BLaER1 treated with 17β-estradiol and CSF1 and Interleukin-3, amounts not matched to agents 10 nM and 100 nM (cell line): ENCODE data around the gene WNT8B.
A peak's percentile ranks its signal among the peaks of the same experiment; 100 is the strongest.

Experiments
- H3K27ac ChIP-seq, 11 experiments: shearing (Covaris generic); formaldehyde crosslinking; 2 replicates each; pipeline ENCODE4 v1.8.1; 2022
- H3K27me3 ChIP-seq, 11 experiments: shearing (Covaris generic); formaldehyde crosslinking; 2 replicates each; pipeline ENCODE4 v1.8.1; 2022
- H3K36me3 ChIP-seq, 11 experiments: shearing (Covaris generic); formaldehyde crosslinking; 2 replicates each; pipeline ENCODE4 v1.8.1; 2022
- H3K4me1 ChIP-seq, 10 experiments: shearing (Covaris generic); formaldehyde crosslinking; 2 replicates each; pipeline ENCODE4 v1.8.1; 2022
- H3K4me2 ChIP-seq, 11 experiments: shearing (Covaris generic); formaldehyde crosslinking; 2 replicates each; pipeline ENCODE4 v1.8.1; 2022
- H3K4me3 ChIP-seq, 10 experiments: shearing (Covaris generic); formaldehyde crosslinking; 2 replicates each; pipeline ENCODE4 v1.8.1; 2022
- H3K9ac ChIP-seq, 11 experiments: shearing (Covaris generic); formaldehyde crosslinking; 2 replicates each; pipeline ENCODE4 v1.8.1; 2022
- H3K9me3 ChIP-seq, 11 experiments: shearing (Covaris generic); formaldehyde crosslinking; replicated peaks in 1 of 11; 2 replicates each; pipeline ENCODE4 v1.8.1; 2022
- H4K20me1 ChIP-seq, 11 experiments: shearing (Covaris generic); formaldehyde crosslinking; 2 replicates each; pipeline ENCODE4 v1.8.1; 2022
- Cebpa-rat ChIP-seq, 11 experiments: shearing (Covaris generic); IDR thresholded peaks; 2 replicates each; pipeline ENCODE4 v1.8.1; 2022

WNT8B gene

GRCh38 chr10:100447663-100448062 is 15.1 kb upstream of the WNT8B start:
- Histone ChIP-seq H4K20me1 (no peaks in the 10 kb centered on the region), H3K27me3 (no peaks in the 10 kb centered on the region), H3K4me3 (no peak overlapping the region), H3K4me1 (peaks cover 0 to 22% (median 0%) of the 10 kb centered on the region in 10 experiments; a peak in 6 of 20 replicates), H3K27ac (no peak overlapping the region), H3K4me2 (no peak overlapping the region), H3K9ac (no peak overlapping the region), H3K36me3 (no peaks in the 10 kb centered on the region), H3K9me3 (peaks cover 0 to 12% (median 4%) of the 10 kb centered on the region in 11 experiments; a peak in 10 of 22 replicates)
- no peak for TF ChIP-seq Cebpa-rat (IDR thresholded peaks at IDR 0.05)

- Histone ChIP-seq H3K27ac (peak overlapping the region in 3 of 11 experiments; percentile 40 to 52 (median 49); a peak in 6 of 22 replicates), H3K9me3 (peaks cover 0 to 12% (median 4%) of the 10 kb centered on the region in 11 experiments; a peak in 10 of 22 replicates), H3K36me3 (no peaks in the 10 kb centered on the region), H3K4me3 (no peak overlapping the region; a peak in 1 of 20 replicates), H3K9ac (0 out of 22 replicates have a peak overlapping the region, but pooled peaks of 1 of the 11 experiments have one; percentile 54), H4K20me1 (no peaks in the 10 kb centered on the region), H3K4me1 (peaks cover 0 to 22% (median 0%) of the 10 kb centered on the region in 10 experiments; a peak in 6 of 20 replicates), H3K27me3 (no peaks in the 10 kb centered on the region), H3K4me2 (peak overlapping the region in 3 of 11 experiments; percentile 46 to 82 (median 62); a peak in 6 of 22 replicates)
- no peak for TF ChIP-seq Cebpa-rat (IDR thresholded peaks at IDR 0.05)
Observed at GRCh38 chr10:100448951-100449350, 13.9 kb upstream of the WNT8B start.

GRCh38 chr10:100468322-100468721 is 5.5 kb downstream of the WNT8B start:
- Histone ChIP-seq H3K4me2 (no peak overlapping the region), H3K27ac (no peak overlapping the region), H4K20me1 (no peaks in the 10 kb centered on the region), H3K27me3 (no peaks in the 10 kb centered on the region), H3K9me3 (no peaks in the 10 kb centered on the region), H3K9ac (no peak overlapping the region), H3K36me3 (no peaks in the 10 kb centered on the region), H3K4me3 (no peak overlapping the region), H3K4me1 (no peaks in the 10 kb centered on the region; a peak in 1 of 20 replicates)
- no peak for TF ChIP-seq Cebpa-rat (IDR thresholded peaks at IDR 0.05)

- Histone ChIP-seq H3K4me3 (no peak overlapping the region), H3K9ac (no peak overlapping the region), H3K4me1 (no peaks in the 10 kb centered on the region; a peak in 1 of 20 replicates), H4K20me1 (no peaks in the 10 kb centered on the region), H3K36me3 (no peaks in the 10 kb centered on the region), H3K4me2 (no peak overlapping the region), H3K27me3 (no peaks in the 10 kb centered on the region), H3K27ac (no peak overlapping the region), H3K9me3 (no peaks in the 10 kb centered on the region)
- TF ChIP-seq Cebpa-rat (IDR thresholded peaks at IDR 0.05): no peak
Observed at GRCh38 chr10:100468978-100469377, 6.2 kb downstream of the WNT8B start.

- H3K27ac ChIP-seq: no peak overlapping the region
- no peak overlapping the region for H3K4me3 ChIP-seq
- no peaks in the 10 kb centered on the region for H3K9me3 ChIP-seq
- no peak for TF ChIP-seq Cebpa-rat (IDR thresholded peaks at IDR 0.05)
- no peaks in the 10 kb centered on the region for H3K27me3 ChIP-seq
- H3K36me3 ChIP-seq: no peaks in the 10 kb centered on the region
- no peak overlapping the region for H3K4me2 ChIP-seq
- H3K9ac ChIP-seq: no peak overlapping the region
- no peaks in the 10 kb centered on the region; a peak in 1 of 20 replicates for H3K4me1 ChIP-seq
- no peaks in the 10 kb centered on the region for H4K20me1 ChIP-seq
Observed at GRCh38 chr10:100469756-100470155, 6.9 kb downstream of the WNT8B start.

GRCh38 chr10:100470367-100470766 is 7.6 kb downstream of the WNT8B start:
- Histone ChIP-seq H3K4me2 (no peak overlapping the region), H3K9ac (no peak overlapping the region), H4K20me1 (no peaks in the 10 kb centered on the region), H3K27me3 (no peaks in the 10 kb centered on the region), H3K4me1 (no peaks in the 10 kb centered on the region; a peak in 1 of 20 replicates), H3K4me3 (no peak overlapping the region), H3K27ac (no peak overlapping the region), H3K9me3 (no peaks in the 10 kb centered on the region), H3K36me3 (no peaks in the 10 kb centered on the region)
- no peak for TF ChIP-seq Cebpa-rat (IDR thresholded peaks at IDR 0.05)

- Histone ChIP-seq H4K20me1 (peaks cover 0 to 14% (median 12%) of the 10 kb centered on the region in 11 experiments; a peak in 9 of 22 replicates), H3K9me3 (no peaks in the 10 kb centered on the region; a peak in 1 of 22 replicates), H3K4me3 (no peak overlapping the region), H3K36me3 (0 out of 22 replicates have a peak, but pooled peaks cover 0 to under 1% (median 0%) of the 10 kb centered on the region in 11 experiments), H3K4me2 (no peak overlapping the region), H3K4me1 (peaks cover 10 to 14% (median 12%) of the 10 kb centered on the region in 10 experiments; a peak in 17 of 20 replicates), H3K27me3 (peaks cover 14 to 40% (median 29%) of the 10 kb centered on the region in 11 experiments), H3K27ac (no peak overlapping the region), H3K9ac (no peak overlapping the region)
- TF ChIP-seq Cebpa-rat (IDR thresholded peaks at IDR 0.05): no peak
Observed at GRCh38 chr10:100477970-100478369, 15.2 kb downstream of the WNT8B start.

- no peaks in the 10 kb centered on the region; a peak in 1 of 22 replicates for H3K9me3 ChIP-seq
- H3K36me3 ChIP-seq: peaks cover 0 to 7% (median under 1%) of the 10 kb centered on the region in 11 experiments; a peak in 5 of 22 replicates
- H3K4me2 ChIP-seq: no peak overlapping the region
- no peak overlapping the region for H3K4me3 ChIP-seq
- TF ChIP-seq Cebpa-rat (IDR thresholded peaks at IDR 0.05): no peak
- peaks cover 10 to 16% (median 13%) of the 10 kb centered on the region in 10 experiments; a peak in 17 of 20 replicates for H3K4me1 ChIP-seq
- no peak overlapping the region for H3K27ac ChIP-seq
- peaks cover 25 to 50% (median 39%) of the 10 kb centered on the region in 11 experiments for H3K27me3 ChIP-seq
- no peak overlapping the region for H3K9ac ChIP-seq
- H4K20me1 ChIP-seq: peaks cover 0 to 23% (median 16%) of the 10 kb centered on the region in 11 experiments; a peak in 9 of 22 replicates
Observed at GRCh38 chr10:100479037-100479436, 16.2 kb downstream of the WNT8B start.

- TF ChIP-seq Cebpa-rat (IDR thresholded peaks at IDR 0.05): no peak
- no peak overlapping the region for H3K4me3 ChIP-seq
- no peak overlapping the region for H3K27ac ChIP-seq
- peaks cover 10 to 16% (median 13%) of the 10 kb centered on the region in 10 experiments; a peak in 17 of 20 replicates for H3K4me1 ChIP-seq
- H3K4me2 ChIP-seq: no peak overlapping the region
- H3K36me3 ChIP-seq: peaks cover 2 to 15% (median 7%) of the 10 kb centered on the region in 11 experiments; a peak in 12 of 22 replicates
- H3K27me3 ChIP-seq: peaks cover 32 to 58% (median 48%) of the 10 kb centered on the region in 11 experiments
- H4K20me1 ChIP-seq: peaks cover 0 to 25% (median 16%) of the 10 kb centered on the region in 11 experiments; a peak in 9 of 22 replicates
- H3K9me3 ChIP-seq: no peaks in the 10 kb centered on the region; a peak in 1 of 22 replicates
- no peak overlapping the region for H3K9ac ChIP-seq
Observed at GRCh38 chr10:100480002-100480401, 17.2 kb downstream of the WNT8B start.
